Measurements from ENCODE around the gene CADM1.

DNA sequence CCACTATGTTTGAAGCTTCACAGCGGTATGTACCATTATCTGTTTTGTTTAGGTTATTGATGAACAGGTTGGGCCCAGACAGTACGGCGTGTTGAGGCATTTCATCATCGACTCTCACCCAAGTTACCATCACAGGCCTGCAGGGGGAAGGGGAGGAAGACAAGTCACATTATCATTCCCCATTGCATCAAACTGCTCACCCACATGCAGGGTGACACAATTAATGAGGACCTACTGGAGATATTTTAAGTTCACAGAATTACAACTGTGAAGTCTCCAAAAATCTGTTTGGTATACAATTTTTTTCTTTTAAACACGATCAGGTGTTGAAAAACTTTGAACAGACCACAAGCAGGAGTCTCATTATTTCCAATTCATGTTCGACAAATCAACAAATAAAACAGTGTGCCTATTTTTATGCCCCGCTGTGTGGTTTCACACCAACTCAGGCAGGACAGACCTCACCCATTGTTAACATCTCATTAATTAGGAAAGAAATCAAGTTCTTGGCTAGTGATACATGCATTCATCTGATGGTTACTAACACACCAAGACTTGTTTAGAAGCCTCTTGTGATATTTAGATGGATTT lies 289.5 kb downstream of the CADM1 start:
- no peak for TF ChIP-seq POLR2AphosphoS5 (IDR thresholded peaks at IDR 0.05; ENCODE audit: low read depth, low read length)
- TF ChIP-seq, protein P1, sequence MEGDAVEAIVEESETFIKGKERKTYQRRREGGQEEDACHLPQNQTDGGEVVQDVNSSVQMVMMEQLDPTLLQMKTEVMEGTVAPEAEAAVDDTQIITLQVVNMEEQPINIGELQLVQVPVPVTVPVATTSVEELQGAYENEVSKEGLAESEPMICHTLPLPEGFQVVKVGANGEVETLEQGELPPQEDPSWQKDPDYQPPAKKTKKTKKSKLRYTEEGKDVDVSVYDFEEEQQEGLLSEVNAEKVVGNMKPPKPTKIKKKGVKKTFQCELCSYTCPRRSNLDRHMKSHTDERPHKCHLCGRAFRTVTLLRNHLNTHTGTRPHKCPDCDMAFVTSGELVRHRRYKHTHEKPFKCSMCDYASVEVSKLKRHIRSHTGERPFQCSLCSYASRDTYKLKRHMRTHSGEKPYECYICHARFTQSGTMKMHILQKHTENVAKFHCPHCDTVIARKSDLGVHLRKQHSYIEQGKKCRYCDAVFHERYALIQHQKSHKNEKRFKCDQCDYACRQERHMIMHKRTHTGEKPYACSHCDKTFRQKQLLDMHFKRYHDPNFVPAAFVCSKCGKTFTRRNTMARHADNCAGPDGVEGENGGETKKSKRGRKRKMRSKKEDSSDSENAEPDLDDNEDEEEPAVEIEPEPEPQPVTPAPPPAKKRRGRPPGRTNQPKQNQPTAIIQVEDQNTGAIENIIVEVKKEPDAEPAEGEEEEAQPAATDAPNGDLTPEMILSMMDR (IDR thresholded peaks at IDR 0.05 in 2 of 3, conservative IDR thresholded peaks at IDR 0.05 in 1 of 3; ENCODE audit: borderline replicate concordance in 1 of 3, insufficient read depth in 1 of 3, low read depth in 2 of 3, low read length in 2 of 3), result no peak
- TF ChIP-seq SP1 (IDR thresholded peaks at IDR 0.05; ENCODE audit: low read depth), result no peak
- TF ChIP-seq EZH2phosphoT487 (IDR thresholded peaks at IDR 0.05; ENCODE audit: borderline replicate concordance), result no peak
- no peak for TF ChIP-seq CEBPB (IDR thresholded peaks at IDR 0.05; ENCODE audit: low read depth)
- no peak for TF ChIP-seq POLR2A (IDR thresholded peaks at IDR 0.05; ENCODE audit: borderline replicate concordance, extremely low read depth, insufficient read depth, insufficient read length)
- no peak for TF ChIP-seq ELF1 (IDR thresholded peaks at IDR 0.05; ENCODE audit: borderline replicate concordance, low read depth)
- no peak for TF ChIP-seq RAD21 (IDR thresholded peaks at IDR 0.05; ENCODE audit: low read depth)
- TF ChIP-seq SIN3A (IDR thresholded peaks at IDR 0.05; ENCODE audit: low read depth), result no peak
- TF ChIP-seq EZH2 (IDR thresholded peaks at IDR 0.05), result no peak
- no peak for TF ChIP-seq JUND (IDR thresholded peaks at IDR 0.05)
- TF ChIP-seq, protein P2, sequence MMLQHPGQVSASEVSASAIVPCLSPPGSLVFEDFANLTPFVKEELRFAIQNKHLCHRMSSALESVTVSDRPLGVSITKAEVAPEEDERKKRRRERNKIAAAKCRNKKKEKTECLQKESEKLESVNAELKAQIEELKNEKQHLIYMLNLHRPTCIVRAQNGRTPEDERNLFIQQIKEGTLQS (IDR thresholded peaks at IDR 0.05), result no peak

All from HCT116 (cell line).